Breast epithelium (tissue), 3 donors: ENCODE data around the gene PRSS38.

ENCODE experiments used
- POLR2A ChIP-seq: fragments of 450-650 bp; IDR thresholded peaks from one replicate; pipeline ENCODE4 v1.6.1; 2016; ENCODE audit warnings: antibody characterized with exemption, mild to moderate bottlenecking, moderate library complexity
- POLR2AphosphoS5 ChIP-seq, 3 donors: sonication (generic); formaldehyde crosslinking; IDR thresholded peaks; one replicate each; pipeline ENCODE4 v1.6.1; 2017; ENCODE audit warnings: antibody characterized with exemption in 3 of 3
- TF ChIP-seq, protein P1 (sequence below), 3 donors: fragments of 450-650 bp; IDR thresholded peaks; one replicate each; pipeline ENCODE4 v1.5.1; 2016 to 2017; ENCODE audit warnings: antibody characterized with exemption in 3 of 3, mild to moderate bottlenecking in 3 of 3, moderate library complexity in 3 of 3

DNA sequence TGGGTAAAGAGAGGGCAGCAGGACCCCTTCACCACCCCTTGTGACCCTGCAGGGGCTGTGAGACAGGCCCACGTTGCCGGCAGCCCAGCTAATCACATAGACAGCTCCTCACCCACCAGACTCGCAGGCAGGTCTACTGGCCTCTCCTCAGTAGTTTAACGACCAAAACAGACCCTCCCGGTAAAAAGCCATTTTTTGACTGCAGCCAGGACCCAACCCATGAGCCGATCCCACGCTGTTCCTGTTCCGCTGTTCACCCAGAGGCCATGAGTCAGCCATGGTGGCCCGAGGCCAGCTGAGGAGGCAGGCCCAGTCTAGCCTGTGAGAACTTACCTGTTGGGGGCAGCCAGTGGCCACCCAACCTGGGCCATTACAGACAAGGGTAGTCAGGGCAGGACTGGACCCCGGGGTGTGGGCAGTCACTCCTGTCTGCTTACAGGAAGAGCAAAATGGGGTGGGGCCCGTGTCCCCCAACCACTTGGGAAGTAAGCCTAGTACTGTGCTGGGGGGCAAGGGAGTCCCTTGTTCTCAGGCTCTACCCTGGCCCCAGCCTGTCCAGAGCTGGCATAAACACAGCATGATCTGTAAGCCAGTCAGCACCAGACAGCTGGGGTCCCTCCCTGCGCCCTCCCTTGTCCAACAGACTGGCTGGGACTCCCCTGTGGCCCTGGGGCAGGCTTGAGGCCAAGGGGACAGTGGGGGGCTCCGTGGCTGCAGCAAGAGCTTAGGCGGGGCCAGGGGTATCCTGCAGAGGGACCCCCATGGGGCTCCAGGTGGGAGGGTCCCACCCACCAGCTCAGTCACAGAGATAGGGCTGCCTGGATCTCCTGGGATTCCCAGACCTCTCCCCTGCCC, 70.4 kb downstream of the PRSS38 start:
- TF ChIP-seq, protein P1, sequence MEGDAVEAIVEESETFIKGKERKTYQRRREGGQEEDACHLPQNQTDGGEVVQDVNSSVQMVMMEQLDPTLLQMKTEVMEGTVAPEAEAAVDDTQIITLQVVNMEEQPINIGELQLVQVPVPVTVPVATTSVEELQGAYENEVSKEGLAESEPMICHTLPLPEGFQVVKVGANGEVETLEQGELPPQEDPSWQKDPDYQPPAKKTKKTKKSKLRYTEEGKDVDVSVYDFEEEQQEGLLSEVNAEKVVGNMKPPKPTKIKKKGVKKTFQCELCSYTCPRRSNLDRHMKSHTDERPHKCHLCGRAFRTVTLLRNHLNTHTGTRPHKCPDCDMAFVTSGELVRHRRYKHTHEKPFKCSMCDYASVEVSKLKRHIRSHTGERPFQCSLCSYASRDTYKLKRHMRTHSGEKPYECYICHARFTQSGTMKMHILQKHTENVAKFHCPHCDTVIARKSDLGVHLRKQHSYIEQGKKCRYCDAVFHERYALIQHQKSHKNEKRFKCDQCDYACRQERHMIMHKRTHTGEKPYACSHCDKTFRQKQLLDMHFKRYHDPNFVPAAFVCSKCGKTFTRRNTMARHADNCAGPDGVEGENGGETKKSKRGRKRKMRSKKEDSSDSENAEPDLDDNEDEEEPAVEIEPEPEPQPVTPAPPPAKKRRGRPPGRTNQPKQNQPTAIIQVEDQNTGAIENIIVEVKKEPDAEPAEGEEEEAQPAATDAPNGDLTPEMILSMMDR (IDR thresholded peaks at IDR 0.05), result no peak
- TF ChIP-seq POLR2A (no peak), POLR2AphosphoS5 (IDR thresholded peaks at IDR 0.05) (no peak)
